H1 (cell line): ENCODE measurements around the gene COL4A1. TPM values are rescaled to one million over a fixed set of nuclear protein-coding genes. Genes with fewer than 3 reads are reported as not detected.

ENCODE experiments used
- ASH2L ChIP-seq: fragments of 200-600, 300-600 bp; sonication (generic); IDR thresholded peaks from one replicate; pipeline ENCODE4 v1.7.1; 2017; ENCODE audit warnings: low read length
- CBX8 ChIP-seq: fragments of 300-800, 300-1000 bp; sonication (generic); IDR thresholded peaks from 2 replicates; pipeline ENCODE4 v1.7.1; 2016; ENCODE audit warnings: low read depth, low read length, borderline replicate concordance
- polyA plus RNA-seq, 7 experiments: library from polyadenylated mRNA; depleted of rRNA in 3 of 7; stranded (reverse) in 5 of 7; unstranded in 2 of 7; fragments of >200 nt in 5 of 7; fragments of 200-250 nt in 2 of 7; gene quantifications; 1 replicate in 5 of 7; 2 replicates in 1 of 7; 4 replicates in 1 of 7; pipeline versions ENCODE4 v1.2.1 to v1.2.3, GENCODE V29; 2011 to 2013; ENCODE audit warnings: missing spikeins in 2 of 7, mixed read lengths in 2 of 7
- total RNA-seq: library from RNA; stranded (reverse); fragmentation: NEBNext Ultra II Directional; extraction: Animal tissue kit (Norgen Biotek cat#: 25700); gene quantifications from 2 replicates; pipeline ENCODE4 v1.2.1, GENCODE V29; 2021

Gene COL4A1
- total and polyA plus RNA-seq, 2 of the 8 experiments (the other 6 are each of a cell fraction or from before 2014, with no cell fraction given): 30.7 to 82.0 TPM

DNA sequence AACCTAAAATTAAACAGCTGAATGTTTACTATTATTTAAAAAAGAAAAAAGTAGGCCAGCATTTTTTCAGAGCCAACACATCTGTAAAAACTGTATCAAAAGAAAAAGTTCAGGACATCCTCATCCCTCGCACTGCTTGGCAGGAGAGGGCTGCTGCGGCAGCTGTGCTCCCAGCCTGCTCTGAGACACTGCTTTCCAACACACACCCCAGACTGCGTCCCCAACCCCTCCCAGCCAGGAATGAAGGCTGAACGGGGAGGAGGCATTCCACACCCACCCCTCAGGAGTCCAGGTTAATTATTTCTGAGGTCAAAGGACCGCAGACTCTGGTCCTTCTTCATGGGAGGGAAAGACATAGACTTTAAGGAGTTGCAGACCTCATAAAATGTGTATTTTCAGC lies 43.1 kb downstream of the COL4A1 start (continued):
- TF ChIP-seq CBX8 (no peak), ASH2L (no peak)
